ENCODE data around the gene HSD17B14.
"Not testable (repeated sequence)": the region's sequence is repeated elsewhere in the genome, so short reads cannot be mapped to it uniquely, and the experiment has no call there.

HSD17B14 gene

DNA sequence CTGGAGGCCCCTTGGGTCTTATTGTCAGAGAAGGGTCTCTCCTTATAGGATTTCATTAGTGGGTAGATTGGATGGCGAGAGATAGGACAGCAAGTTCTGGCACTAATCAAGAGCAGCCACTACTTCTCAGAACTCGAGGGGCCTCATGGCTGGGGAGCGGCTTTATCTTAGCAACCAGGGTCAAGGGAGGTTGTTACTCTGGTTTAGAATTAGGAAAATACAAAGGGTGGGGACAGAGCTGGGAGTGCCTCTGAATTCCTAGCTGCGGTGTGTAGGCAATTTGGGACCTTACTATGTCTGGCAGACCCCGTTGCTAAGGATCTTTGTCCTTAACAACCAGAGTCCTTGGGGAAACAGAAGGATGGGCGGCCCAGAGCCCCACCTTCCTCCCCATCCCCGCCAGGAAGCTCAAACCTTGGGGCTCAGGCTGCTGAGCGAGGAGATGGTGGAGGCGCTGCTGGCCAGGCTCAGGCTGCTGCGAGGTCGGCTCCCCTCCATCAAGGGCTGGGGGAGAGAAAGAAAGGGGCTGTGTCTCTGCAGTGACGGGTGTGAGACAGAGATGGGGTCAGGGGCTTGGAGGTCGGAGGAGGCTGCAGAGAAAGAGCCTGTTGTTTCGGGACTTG lies 30.9 kb upstream of the HSD17B14 start:
- DNase-seq (ENCODE audit: low spot score), result no peak

DNA sequence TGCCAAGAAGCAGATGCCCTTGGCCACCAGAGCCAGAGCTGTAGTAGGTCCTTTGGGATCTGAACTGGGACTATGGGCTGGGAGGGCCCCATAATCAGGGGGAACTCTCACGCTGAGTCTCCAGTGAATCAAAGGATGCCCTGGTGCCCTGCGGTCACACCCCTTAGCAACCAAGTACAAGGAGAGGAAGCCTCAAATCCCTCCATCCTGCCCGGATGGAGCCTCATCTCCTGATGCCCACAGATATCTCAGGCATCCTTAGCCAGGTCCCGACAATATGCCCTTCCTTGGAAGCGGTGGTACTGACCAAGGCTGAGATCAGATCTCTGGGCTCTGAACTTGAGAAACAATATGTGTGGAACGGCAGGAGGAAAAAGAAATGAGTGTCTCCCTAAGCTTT lies 30.4 kb upstream of the HSD17B14 start:
- no peak for DNase-seq (ENCODE audit: low spot score)

DNA sequence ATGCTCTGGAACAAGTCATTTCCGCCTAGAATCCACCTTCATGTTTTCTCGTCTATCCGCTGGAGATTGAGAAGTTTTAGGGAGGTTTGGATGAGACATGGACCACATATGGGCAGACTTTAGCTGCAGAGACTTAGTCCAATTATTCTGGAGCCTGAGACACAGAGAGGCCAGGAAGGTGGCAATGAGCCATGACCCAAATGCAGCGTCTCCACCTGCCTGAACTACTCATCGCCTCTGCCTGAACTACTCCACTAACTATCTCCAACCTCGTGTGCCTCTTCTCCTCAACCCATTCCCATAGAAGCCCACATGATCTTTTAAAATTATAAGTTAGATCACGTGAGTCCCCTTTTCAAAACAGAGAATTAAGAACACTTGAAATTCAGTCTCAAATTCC lies 26.5 kb upstream of the HSD17B14 start:
- no peak for DNase-seq (ENCODE audit: low spot score)

DNA sequence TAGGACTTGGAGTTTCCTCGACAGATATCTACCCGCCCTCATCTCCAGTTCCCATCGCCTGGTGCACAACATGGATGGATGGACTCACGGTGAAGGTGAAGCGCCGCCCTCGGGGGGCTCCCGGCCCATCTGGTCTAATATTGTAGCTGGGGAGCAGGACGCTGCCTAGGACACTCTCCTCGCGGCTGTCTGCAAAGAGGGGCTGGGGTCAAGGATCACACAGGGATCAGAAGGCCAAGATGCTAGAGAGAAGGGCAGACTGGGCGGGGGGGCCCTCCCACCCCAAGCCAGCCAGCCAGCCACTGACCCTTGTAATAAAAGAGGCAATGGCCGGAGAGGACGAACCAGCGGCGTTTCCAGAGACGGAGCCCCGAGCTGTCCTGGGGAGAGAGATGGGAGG lies 25.0 kb upstream of the HSD17B14 start:
- DNase-seq (ENCODE audit: low spot score), result no peak

DNA sequence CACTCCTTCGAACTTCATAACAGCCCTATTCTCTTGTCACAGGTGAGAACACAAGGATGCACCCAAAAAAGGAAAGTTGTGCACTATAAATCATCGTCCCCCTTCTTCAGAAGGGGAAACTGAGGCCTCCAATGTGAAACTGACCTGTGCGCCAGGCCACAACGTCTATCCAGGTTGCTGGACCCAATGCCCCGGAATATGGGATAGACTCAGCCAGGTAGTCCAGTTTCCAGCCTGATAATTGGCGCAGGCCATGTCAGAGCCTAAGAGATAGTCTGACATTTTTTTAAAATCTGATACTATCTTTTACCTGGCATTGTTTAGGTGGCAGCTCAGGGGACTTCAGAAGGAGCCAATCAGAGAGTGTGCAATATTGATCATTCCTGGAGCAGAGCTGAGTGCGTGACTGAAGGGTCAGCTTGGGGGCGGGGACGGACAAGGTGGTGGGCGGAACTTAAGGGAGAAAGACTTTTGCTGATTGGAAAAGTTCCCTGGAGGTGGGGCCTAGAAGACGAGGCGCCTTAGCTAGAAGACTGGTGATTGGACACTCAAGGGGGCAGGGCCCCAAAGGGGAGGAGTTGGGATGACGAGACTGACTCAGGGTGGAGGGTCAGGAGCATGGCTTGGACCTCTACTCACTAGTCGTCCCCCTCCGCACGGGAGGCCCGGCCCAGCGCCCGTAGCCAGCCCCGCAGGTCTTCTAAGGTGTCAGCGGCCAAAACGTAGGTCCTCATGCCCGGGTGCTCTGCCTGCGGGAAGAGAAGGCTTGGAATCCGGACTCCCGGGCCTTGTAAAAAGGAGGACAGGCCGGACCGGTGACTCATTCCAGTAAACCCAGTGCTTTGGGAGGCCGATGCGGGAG lies 23.7 kb upstream of the HSD17B14 start:
- no peak for DNase-seq (ENCODE audit: low spot score)

DNA sequence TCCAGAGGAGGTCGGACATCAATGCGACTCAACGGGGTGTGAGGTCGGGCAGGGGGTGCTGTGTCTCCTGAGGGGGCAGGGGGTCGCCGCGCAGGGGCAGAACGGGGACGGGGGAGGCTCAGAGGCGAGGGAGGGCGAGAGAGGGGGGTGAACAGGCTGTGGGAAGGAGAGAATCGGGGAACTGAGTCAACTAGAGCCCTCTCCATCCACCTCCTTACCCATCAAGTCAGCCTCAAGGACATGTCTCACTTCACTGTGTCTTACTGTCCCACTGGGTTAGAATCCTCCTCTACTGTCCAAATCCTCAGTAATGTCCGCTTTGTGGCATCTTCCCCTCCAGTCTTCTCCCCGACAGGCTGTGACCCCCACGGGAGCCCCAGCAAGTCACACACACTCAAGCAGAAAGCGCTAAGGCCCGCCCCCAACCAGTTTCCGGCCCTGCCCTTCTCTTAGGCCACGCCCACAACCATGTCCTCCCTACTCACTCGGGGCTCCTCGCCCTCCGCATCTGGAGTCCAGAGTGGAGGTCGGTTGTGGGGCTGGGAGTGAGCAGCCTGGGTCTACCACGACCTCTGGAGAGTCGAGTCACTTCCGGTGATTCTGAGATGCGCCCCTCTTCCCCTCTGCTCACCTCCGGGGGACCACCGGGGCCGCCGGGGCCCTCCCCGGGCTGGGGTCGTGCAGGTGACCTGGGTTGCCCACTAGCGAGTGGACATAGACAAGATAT lies 22.9 kb upstream of the HSD17B14 start:
- DNase-seq (ENCODE audit: low spot score), result no peak

DNA sequence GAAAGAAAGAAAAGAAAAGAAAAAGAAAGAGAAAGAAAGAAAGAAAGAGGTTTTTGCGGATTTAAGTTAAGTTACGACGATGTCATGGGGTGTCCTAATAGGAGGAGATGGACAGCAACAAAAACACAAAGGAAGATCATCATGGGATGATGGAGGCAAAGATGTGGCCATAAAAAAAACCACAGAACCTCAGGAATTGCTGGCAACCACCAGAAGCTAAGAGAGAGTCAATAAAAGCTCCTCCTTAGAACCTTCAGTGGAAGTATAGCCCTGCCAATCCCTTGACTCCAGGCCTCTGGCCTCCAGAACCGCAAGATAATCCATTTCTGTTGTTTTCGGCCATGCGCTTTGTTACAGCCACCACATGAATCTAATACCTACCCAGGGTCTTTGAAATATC lies 20.6 kb upstream of the HSD17B14 start:
- no peak for DNase-seq (ENCODE audit: low spot score)

DNA sequence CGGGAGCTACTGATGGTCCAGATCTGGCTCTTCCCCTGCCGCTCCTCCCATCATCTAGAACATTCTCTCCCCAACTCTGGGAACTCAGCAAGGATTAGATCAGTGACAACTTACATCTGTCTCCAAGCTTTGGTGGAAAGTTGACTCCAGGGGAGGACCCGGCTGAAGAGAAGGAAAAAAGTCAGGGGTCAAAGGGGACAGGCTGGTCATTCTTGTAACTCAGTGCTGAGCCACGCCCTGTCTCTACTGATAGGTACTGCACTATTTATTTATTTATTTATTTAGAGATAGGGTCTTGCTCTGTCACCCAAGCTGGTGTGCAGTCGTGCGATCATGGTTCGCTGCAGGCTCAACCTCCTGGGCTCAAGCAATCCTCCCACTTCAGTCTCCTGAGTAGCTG lies 17.8 kb upstream of the HSD17B14 start:
- no peak for DNase-seq (ENCODE audit: low spot score)

DNA sequence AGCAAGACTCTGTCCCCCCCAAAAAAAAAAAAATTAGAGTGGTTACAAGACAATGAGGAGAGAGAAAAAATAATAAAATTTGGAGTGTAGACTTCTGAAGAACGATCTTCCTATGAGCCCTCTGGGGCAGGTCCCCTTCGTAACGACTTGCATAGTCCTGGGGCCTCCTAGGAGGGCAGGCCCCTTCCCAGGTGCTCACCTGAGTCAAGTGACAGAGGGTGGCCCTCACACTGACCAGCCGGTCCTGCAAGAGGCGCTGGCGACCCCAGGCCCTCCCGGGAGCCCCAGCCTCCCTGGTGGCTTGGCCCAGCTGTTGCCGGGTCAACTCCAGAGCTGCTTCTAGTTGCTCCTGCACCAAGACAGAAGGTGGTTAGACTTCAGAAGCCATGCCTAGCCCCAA lies 17.2 kb upstream of the HSD17B14 start:
- no peak for DNase-seq (ENCODE audit: low spot score)

DNA sequence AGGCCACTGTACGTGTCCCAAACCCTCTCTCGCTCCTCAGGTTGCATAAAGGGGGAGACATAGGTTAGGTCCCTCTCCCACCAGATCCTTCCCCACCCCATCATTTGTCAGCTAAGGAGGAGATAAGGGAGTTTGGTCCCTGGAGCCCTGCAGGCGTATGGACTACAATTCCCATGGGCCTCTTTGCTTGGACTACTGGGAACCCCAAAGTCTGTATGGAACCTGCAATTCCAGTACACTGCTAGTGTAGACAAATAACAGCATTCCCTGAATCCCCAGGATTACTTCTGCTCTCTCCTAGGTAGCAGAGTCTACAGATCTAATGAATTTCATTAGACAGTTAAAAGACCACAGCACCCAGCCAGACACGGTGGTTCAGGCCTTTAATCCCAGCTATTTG lies 16.0 kb upstream of the HSD17B14 start:
- DNase-seq (ENCODE audit: low spot score), result no peak

DNA sequence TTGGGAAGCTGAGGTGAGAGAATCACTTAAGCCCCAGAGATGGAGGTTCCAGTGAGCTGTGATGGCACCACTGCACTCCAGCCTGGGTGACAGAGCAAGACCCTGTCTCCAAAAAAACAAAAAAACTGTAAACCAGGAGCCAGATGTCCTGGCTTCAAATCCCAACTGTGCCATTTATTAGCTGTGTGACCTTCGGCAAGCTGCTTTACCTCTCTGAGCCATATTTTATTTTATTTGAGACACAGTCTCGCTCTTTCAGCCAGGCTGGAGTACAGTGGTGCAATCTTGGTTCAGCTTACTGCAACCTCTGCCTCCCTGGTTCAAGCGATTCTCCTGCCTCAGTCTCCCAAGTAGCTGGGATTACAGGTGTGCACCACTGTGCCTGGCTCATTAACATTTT lies 10.4 kb upstream of the HSD17B14 start:
- DNase-seq (ENCODE audit: low spot score), result not testable (repeated sequence)

DNA sequence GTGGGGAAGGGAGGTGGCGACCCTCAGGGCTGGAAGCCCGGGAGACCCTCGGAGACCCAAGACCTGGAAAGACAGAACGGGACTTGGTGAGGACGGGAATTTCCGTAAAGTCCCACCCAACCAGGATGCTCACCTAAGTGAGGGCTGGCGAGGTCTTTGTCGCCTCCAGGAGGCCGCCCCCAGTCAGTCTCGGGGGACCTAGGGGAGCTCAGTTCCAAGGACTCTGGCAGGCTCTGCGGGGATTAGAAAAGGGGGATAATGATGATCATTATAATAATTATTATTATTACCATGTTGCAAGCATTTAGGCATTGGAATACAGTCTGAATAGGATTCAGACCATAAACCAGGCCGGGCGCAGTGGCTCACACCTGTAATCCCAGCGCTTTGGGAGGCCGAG lies 9.1 kb upstream of the HSD17B14 start:
- no peak for DNase-seq (ENCODE audit: low spot score)

DNA sequence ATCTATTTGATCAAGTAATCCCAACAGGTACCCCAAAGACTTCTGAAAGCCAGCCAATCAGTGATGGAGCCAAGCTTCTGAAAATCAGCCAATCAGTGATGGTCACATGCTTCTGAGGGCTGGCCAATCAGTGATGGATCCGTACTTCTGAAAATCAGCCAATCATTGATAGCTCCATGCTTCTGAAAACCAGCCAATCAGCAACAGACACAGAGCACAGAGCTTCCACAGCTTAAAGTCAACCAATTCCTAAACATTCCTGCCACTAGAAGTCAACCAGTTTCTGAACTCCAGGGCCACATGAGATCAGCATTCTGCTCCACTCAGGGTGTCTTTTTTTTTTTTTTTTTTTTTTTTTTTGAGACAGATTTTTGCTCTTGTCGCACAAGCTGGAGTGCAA lies 8.2 kb upstream of the HSD17B14 start:
- DNase-seq (ENCODE audit: low spot score), result peak; percentile 80

DNA sequence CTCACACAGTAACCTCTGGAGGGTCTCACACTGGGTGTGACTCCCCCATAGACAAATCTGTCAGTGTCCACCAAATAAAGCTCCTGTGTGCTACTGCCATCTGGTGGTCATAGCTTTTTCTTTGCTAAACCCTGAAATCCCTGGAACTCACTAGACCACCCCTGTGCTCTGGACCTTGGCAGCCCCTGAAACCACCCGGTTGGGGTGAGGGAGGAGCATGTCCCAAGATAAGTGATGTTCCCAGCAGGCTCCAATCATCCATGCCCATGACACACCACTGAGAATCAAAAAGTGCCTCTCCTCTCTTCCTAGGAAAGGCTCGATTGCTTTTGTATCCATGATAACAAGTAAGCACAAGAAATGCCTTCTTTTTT lies 6.5 kb upstream of the HSD17B14 start:
- peak; percentile 51 for DNase-seq (ENCODE audit: low spot score)

DNA sequence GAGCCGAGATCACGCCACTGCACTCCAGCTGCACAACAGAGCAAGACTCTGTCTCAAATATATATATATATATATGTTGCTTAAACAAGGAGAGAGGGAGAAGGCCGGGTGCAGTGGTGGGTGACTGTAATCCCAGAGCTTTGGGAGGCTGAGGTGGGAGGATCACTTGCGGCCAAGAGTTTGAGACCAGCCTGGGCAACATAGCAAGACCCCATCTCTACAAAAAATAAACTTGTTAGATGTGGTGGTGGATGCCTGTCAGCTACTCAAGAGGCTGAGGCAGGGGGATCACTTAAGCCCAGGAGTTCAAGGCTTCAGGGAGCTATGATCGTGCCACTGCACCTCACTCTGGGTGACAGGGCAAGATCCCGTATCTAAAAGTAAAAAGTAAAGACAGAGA lies 5.3 kb upstream of the HSD17B14 start:
- no peak for DNase-seq (ENCODE audit: low spot score)

DNA sequence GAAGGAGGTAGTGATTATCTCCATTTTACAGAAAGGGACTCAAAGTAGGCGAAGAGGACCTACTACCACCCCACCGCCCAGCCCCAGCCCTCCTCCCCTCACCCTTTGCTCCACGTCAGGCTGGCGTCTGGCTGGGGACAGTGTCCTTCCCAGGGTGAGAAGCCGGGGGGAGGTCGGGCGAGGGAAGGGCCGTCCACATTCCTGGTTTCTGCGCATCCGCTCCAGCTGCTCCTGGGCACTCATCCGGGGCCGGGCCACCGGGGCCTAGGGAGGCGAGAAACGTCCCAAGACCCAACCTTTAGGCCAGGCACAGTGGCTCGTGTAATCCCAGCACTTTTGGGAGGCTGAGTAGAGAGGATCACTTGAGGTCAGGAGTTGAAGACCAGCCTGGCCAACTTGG lies 4.8 kb upstream of the HSD17B14 start:
- no peak for DNase-seq (ENCODE audit: low spot score)

DNA sequence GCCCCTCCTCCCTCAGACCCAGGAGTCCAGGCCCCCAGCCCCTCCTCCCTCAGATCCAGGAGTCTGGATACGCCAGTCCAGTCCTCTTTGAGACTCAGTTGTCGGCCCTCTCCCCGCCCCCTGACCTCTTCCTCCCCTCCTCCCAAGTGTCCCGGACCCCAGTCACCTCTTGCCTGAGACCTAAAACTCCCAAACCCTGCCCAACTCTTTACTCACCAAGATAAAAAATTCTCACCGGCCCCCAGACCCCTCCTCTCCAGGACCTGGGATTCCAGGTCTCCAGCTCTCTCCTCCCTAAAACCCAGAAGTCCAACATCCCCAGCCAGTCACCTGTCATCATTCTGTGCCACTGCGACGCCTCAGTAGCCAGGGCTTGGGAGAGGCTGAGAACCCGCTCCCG lies 1.4 kb upstream of the HSD17B14 start:
- no peak for DNase-seq (ENCODE audit: low spot score)

DNA sequence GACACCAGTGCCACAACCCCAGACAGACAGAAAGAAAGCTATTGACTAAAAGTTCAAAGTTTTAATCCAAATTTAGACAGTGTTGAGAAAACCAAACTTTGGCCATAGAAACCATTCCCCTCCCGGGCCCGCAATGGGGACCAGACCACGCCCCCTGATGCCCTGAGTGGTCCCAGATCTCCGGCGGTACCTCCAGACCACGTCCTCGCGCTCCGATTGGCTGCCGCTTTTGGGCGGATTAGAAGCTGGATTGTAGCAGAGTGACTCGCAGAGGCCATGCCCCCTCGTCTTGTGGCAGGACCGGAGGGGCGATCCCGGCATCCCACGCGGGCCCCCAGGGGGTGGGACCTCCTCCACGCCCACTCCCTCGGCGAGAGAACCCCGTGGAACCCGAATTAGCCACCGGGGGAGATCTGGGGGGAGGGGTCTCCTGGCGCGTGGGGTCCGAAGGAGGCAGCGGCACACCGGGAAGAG lies 797 bp upstream of the HSD17B14 start:
- peak; percentile 93 for DNase-seq (ENCODE audit: low spot score)

DNA sequence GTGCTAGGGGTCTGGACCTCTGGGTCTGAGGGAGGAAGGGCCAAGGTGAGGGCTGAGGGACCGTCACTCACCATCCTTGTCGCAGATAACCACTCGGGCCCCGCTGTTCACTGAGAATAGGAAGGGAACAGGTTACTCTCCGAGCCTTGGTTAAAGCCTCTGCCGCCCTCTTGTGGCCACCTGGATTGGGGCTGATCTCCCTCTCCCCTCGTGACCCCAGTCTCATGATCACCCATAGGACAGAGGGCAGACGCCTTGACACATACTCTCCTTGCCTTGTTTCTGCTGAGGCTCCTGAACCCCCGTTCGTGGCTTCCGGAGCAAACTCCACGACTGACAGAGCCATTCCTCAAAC lies 580 bp downstream of the HSD17B14 start:
- DNase-seq (ENCODE audit: low spot score), result peak; percentile 80

DNA sequence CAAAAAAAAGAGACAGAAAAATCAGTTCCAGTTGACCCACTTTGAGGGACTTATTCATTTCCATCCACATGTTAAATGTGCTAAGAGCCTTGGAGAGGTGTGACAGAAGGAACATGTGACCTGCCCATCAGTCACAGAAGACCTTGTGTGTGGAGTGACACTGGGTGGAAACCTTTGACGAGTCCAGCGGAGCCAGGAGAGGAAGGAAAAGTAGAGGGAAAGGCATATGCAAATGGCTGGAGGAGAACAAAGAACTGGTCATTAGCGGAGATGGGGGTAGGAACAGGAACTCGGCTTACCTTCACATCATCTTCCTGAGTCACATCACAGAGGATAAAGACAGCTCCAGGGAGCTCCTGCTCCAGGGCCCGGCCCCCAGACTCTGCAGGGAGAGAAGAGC lies 2.3 kb downstream of the HSD17B14 start:
- DNase-seq (ENCODE audit: low spot score), result no peak

DNA sequence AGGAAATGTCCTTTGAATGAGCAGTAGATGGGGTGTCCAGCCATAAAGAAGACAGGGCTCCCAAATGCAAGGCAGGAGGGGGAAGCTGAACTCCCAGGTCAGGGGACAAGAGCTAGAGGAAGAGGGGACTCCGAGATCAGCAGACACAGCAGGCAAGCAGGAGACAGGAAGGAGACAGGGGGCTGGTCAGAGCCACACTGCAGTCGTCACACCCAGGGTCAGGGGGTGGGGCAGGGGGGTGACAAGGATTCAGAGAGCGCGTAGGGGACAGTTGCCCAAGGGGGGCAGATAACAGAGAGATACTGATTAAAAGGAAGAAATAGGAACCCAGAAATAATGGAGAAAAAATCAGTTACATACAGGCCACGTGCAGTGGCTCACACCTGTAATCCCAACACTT lies 3.2 kb downstream of the HSD17B14 start:
- no peak for DNase-seq (ENCODE audit: low spot score)

DNA sequence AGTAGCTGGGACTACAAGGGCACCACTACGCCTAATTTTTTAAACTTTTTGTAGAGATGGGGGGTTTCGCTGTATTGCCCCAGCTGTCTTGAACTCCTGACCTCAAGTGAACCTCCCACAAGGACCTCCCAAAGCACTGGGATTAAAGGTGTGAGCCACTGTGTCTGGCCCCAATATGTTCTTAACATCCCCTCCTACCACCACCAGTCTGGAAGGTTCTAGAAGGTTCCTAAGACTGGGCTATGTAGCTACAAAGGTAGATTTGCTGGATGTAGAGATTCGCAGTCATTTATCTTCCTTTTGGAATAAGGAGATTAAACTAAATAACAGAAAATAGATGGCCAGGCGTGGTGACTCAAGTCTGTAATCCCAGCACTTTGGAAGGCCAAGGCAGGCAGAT lies 5.3 kb downstream of the HSD17B14 start:
- no peak for DNase-seq (ENCODE audit: low spot score)

DNA sequence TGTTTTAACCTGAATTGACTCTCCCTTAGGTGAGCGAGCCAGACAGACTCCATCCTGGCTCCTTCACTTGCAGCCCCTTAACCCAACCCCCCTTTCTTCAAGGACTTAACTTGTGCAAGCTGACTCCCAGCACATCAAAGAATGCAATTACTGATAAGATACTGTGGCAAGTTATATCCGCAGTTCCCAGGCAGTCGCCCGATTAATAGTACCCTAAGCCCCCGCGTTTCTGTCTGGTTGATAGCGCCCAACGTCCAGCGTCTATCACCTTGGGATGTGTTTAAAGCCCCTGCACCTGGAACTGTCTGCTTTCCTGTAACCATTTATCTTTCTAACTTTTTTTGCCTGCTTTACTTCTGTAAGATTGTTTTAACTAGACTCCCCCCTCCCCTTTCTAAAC lies 6.2 kb downstream of the HSD17B14 start:
- DNase-seq (ENCODE audit: low spot score), result no peak
